ENCODE measurements around the gene ABCB9. TPM values are rescaled to one million over a fixed set of nuclear protein-coding genes. Genes with fewer than 3 reads are reported as not detected.

Gene ABCB9
- total RNA-seq, 1 experiment from 2014 or later, result 4.6 TPM

DNA sequence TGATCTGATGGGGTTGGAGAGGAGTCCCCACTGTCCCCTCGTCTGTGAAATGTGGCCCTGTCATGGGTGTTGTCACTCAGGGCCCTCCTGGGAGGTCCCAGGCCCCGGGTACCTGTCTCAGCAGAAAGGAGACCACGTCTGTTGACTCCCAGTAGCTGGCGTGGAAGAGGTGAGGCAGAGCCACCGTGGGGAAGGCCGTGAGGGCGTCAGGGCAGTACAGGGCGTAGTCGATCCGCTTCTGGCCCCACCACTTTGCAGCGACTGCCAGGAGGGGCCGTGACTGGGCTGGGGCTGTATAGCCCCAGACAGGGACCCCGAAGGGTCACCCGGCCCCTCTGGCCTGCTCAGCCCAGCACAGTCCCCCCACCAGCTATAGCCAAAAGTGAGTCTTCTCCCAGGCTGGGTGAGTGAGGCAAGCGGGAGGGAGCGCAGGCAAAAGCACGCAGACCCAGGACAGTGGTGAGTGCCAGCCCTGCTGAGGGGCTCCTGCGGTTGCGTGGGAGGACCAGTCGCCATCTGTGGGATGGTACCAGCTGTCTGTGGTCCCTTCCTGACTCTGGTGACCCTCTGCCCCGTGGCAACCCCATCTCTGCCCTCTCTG is 22.4 kb upstream of the ABCB9 start:
- Histone ChIP-seq H2AK5ac (ENCODE audit: insufficient read length, low read length) (no peak overlapping the region), H3K4me1 (ENCODE audit: insufficient read depth, low read length) (no peaks in the 10 kb centered on the region), H2BK15ac (ENCODE audit: low read depth, low read length) (no peak overlapping the region), H3K4me2 (ENCODE audit: insufficient read depth, insufficient read length, low read length) (no peak overlapping the region), H3K79me2 (ENCODE audit: insufficient read depth, low read length) (no peaks in the 10 kb centered on the region), H3K23ac (ENCODE audit: insufficient read length, low read depth, low read length) (no peak overlapping the region), H2BK20ac (ENCODE audit: low read depth, low read length, poor library complexity, severe bottlenecking) (no peak overlapping the region), H2BK120ac (ENCODE audit: low read depth, low read length, poor library complexity, severe bottlenecking) (no peak overlapping the region), H4K91ac (ENCODE audit: insufficient read length, low read depth, low read length) (no peak overlapping the region), H2BK12ac (ENCODE audit: insufficient read length, low read depth, low read length) (no peak overlapping the region), H3K56ac (ENCODE audit: insufficient read length, low read depth, low read length) (no peak overlapping the region), H3K23me2 (ENCODE audit: insufficient read length, low read depth, low read length, poor library complexity, severe bottlenecking) (no peaks in the 10 kb centered on the region), H3K27ac (ENCODE audit: insufficient read length, low read depth, low read length) (no peak overlapping the region), H3K27me3 (ENCODE audit: insufficient read depth, low read length) (no peaks in the 10 kb centered on the region), H4K20me1 (ENCODE audit: control insufficient read depth, insufficient read depth, insufficient read length) (no peaks in the 10 kb centered on the region), H4K5ac (ENCODE audit: insufficient read length, low read depth, low read length) (no peak overlapping the region), H2AFZ (ENCODE audit: low read length) (no peak overlapping the region), H3K14ac (ENCODE audit: insufficient read depth, low read length) (no peak overlapping the region), H3K4ac (ENCODE audit: low read depth, low read length) (no peak overlapping the region), H3K9ac (ENCODE audit: extremely low read depth, insufficient read length, low read length) (no peak overlapping the region), H3K9me3 (ENCODE audit: control insufficient read depth, low read depth, low read length) (no peaks in the 10 kb centered on the region), H2BK5ac (ENCODE audit: insufficient read length, low read length) (no peak overlapping the region), H3K18ac (ENCODE audit: insufficient read length, low read depth, low read length) (no peak overlapping the region), H3T11ph (ENCODE audit: low read length) (no peak overlapping the region), H4K8ac (replicated peaks; ENCODE audit: insufficient read length, low read depth, low read length) (no peak overlapping the region), H3K79me1 (ENCODE audit: insufficient read depth, low read depth, low read length, poor library complexity, severe bottlenecking) (no peaks in the 10 kb centered on the region)
- no peaks in the 10 kb centered on the region for H3K36me3 Mint-ChIP-seq (ENCODE audit: insufficient read depth in 1 of 3, low read depth in 3 of 3)
- peak overlapping the region in 1 of 3 experiments; percentile 73; a peak in 1 of 7 replicates for H3K27ac Mint-ChIP-seq
- DNase-seq, result no peak
- H3K4me1 Mint-ChIP-seq, result peaks cover 0 to 14% of the 10 kb centered on the region in 2 experiments; a peak in 3 of 4 replicates
- no peak overlapping the region for H3K4me3 Mint-ChIP-seq
- TF ChIP-seq, protein P1, sequence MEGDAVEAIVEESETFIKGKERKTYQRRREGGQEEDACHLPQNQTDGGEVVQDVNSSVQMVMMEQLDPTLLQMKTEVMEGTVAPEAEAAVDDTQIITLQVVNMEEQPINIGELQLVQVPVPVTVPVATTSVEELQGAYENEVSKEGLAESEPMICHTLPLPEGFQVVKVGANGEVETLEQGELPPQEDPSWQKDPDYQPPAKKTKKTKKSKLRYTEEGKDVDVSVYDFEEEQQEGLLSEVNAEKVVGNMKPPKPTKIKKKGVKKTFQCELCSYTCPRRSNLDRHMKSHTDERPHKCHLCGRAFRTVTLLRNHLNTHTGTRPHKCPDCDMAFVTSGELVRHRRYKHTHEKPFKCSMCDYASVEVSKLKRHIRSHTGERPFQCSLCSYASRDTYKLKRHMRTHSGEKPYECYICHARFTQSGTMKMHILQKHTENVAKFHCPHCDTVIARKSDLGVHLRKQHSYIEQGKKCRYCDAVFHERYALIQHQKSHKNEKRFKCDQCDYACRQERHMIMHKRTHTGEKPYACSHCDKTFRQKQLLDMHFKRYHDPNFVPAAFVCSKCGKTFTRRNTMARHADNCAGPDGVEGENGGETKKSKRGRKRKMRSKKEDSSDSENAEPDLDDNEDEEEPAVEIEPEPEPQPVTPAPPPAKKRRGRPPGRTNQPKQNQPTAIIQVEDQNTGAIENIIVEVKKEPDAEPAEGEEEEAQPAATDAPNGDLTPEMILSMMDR (conservative IDR thresholded peaks at IDR 0.05), result no peak
- no CpG with 5 or more reads among the region's 21 CpGs for whole genome bisulfite sequencing (ENCODE audit: extremely low coverage, insufficient read length, low lambda C conversion rate)
- H3K9me3 Mint-ChIP-seq, result no peaks in the 10 kb centered on the region
- H3K27me3 Mint-ChIP-seq (ENCODE audit: low read depth), result no peaks in the 10 kb centered on the region; the same call in none of the 2 replicates
